Common myeloid progenitor, CD34-positive (primary cell): ENCODE results near the gene C1orf50.

Source experiments
- CTCF ChIA-PET: fragments of 350-600 bp; sonication (Branson Sonifier 250); formaldehyde crosslinking; loops from one replicate; lab custom pipeline; 2021; ENCODE audit warnings: antibody characterized with exemption; lab: Charles Lee
- POLR2A ChIA-PET: fragments of 350-600 bp; sonication (Branson Sonifier 250); formaldehyde crosslinking; loops from one replicate; lab custom pipeline; 2021; ENCODE audit warnings: antibody characterized with exemption; lab: Charles Lee
- DNase-seq, 3 donors: peaks; one replicate each; pipeline versions ENCODE4 v3.0.0 to v3.0.0-alpha.2; 2013
- H3K27ac ChIP-seq, 2 experiments: 1 replicate in 1 of 2; 2 replicates in 1 of 2; pipeline ENCODE4 v1.7.0; 2013; ENCODE audit warnings: inconsistent platforms in 2 of 2, low read length in 2 of 2, mild to moderate bottlenecking in 2 of 2, low read depth in 1 of 2, moderate library complexity in 1 of 2; ENCODE audit not compliant: severe bottlenecking in 2 of 2, insufficient read depth in 1 of 2, poor library complexity in 1 of 2
- H3K27me3 ChIP-seq, 5 experiments: replicated peaks in 2 of 5; 1 replicate in 3 of 5; 2 replicates in 2 of 5; pipeline versions ENCODE4 v1.6.1 to v1.7.0; 2013; ENCODE audit warnings: low read length in 4 of 5, mild to moderate bottlenecking in 2 of 5, moderate library complexity in 2 of 5, inconsistent platforms in 1 of 5; ENCODE audit not compliant: insufficient read depth in 5 of 5, control insufficient read depth in 4 of 5
- H3K36me3 ChIP-seq, 4 experiments: 1 replicate in 2 of 4; 2 replicates in 2 of 4; pipeline versions ENCODE4 v1.6.1 to v1.7.0; 2013; ENCODE audit warnings: low read length in 3 of 4, control low read depth in 1 of 4, mild to moderate bottlenecking in 1 of 4; ENCODE audit not compliant: control insufficient read depth in 4 of 4, insufficient read depth in 4 of 4
- H3K4me1 ChIP-seq, 4 experiments: 1 replicate in 3 of 4; 2 replicates in 1 of 4; pipeline versions ENCODE4 v1.6.1 to v1.7.1; 2013; ENCODE audit warnings: low read length in 3 of 4, mild to moderate bottlenecking in 3 of 4, control low read depth in 1 of 4, inconsistent platforms in 1 of 4, moderate library complexity in 1 of 4; ENCODE audit not compliant: control insufficient read depth in 4 of 4, insufficient read depth in 4 of 4; ENCODE audit errors: control extremely low read depth in 1 of 4
- H3K4me3 ChIP-seq, 7 experiments: 1 replicate in 4 of 7; 2 replicates in 3 of 7; pipeline versions ENCODE4 v1.5.1 to v1.7.0; 2013; ENCODE audit warnings: mild to moderate bottlenecking in 7 of 7, low read length in 6 of 7, moderate library complexity in 6 of 7, inconsistent platforms in 2 of 7, low read depth in 2 of 7, control low read depth in 1 of 7; ENCODE audit not compliant: insufficient read depth in 4 of 7, control insufficient read depth in 1 of 7; ENCODE audit errors: extremely low read depth in 1 of 7
- H3K9me3 ChIP-seq, 5 experiments: 1 replicate in 4 of 5; 2 replicates in 1 of 5; pipeline versions ENCODE4 v1.6.1 to v1.7.1; 2013; ENCODE audit warnings: low read length in 4 of 5, mild to moderate bottlenecking in 2 of 5, inconsistent platforms in 1 of 5, low read depth in 1 of 5, moderate library complexity in 1 of 5; ENCODE audit not compliant: control insufficient read depth in 4 of 5, insufficient read depth in 2 of 5; ENCODE audit errors: control extremely low read depth in 1 of 5
- WGBS: methylation state at CpG from one replicate; pipeline ENCODE4 v1.1.5; 2013; ENCODE audit not compliant: insufficient coverage; 5-methylcytosine and 5-hydroxymethylcytosine counted together

The C1orf50 gene

DNA sequence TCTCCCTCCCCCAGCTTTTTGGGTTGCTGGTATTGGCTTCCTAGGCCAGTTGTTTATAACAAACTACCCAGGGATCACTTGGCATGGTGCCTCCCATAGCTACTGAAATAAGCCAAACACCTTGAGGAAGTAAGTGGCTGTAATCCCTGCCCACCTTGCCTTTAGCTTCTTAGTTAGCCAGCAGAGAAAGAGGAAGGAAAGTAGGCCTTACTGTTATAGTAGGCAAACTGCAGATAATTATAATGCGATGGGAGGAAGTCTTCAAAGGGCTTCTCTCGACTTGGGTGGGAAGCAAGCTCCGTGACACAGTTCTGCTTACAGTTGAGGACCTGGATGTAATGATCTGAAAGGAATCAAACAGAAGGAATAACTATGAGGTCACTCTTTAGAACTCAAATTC, 8.4 kb upstream of the C1orf50 start:
- H3K4me1 ChIP-seq: peaks cover 0 to 24% (median 15%) of the 10 kb centered on the region in 4 experiments
- no peaks in the 10 kb centered on the region for H3K27me3 ChIP-seq
- no peaks in the 10 kb centered on the region for H3K9me3 ChIP-seq
- ChIA-PET CTCF (interaction anchor here (0.6 to 4.7 kb wide), 6 partner anchors 13 to 180 kb away, joined by 3 to 26 read pairs (median 5); partner anchors contain the start of gene CLDN19), POLR2A (no interaction called here)
- H3K4me3 ChIP-seq: no peak overlapping the region
- H3K36me3 ChIP-seq: peaks cover 12 to 61% (median 43%) of the 10 kb centered on the region in 4 experiments
- peak in 2 of 3 donors; percentile 55 to 61 for DNase-seq
- WGBS: 24% methylated on average over 3 of the region's 3 CpGs
- H3K27ac ChIP-seq: peak overlapping the region in 1 of 2 experiments; percentile 47

- ChIA-PET CTCF (interaction anchor here (0.6 to 4.7 kb wide), 6 partner anchors 14 to 180 kb away, joined by 3 to 26 read pairs (median 5); no protein-coding TSS in a partner anchor), POLR2A (no interaction called here)
- peak in 2 of 3 donors; percentile 23 to 35 for DNase-seq
- peak overlapping the region in 1 of 7 experiments; percentile 16 for H3K4me3 ChIP-seq
- H3K4me1 ChIP-seq: peaks cover 0 to 24% (median 15%) of the 10 kb centered on the region in 4 experiments
- H3K27ac ChIP-seq: peak overlapping the region in 1 of 2 experiments; percentile 47
- H3K36me3 ChIP-seq: peaks cover 12 to 57% (median 39%) of the 10 kb centered on the region in 4 experiments
- H3K27me3 ChIP-seq: no peaks in the 10 kb centered on the region
- no peaks in the 10 kb centered on the region for H3K9me3 ChIP-seq
- 56% methylated on average over 9 of the region's 9 CpGs for WGBS
These were observed 7.9 kb upstream of the C1orf50 start for GRCh38 chr1:42759114-42759513.

DNA sequence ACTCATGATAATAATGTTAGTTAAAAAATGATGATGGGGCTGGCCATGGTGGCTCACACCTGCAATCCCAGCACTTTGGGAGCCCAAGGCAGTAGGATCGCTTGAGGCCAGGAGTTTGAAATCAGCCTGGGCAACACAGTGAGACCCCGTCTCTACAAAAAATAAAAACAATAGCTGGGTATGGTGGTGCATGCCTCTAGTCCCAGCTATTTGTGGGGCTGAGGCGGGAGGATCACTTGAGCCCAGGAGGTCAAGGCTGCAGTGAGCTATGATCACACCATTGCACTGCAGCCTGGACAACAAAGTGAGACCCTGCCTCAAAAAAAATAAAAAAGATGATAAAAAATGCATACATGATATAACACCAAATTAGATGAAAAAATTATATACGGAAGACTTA, 5.5 kb upstream of the C1orf50 start:
- ChIA-PET CTCF (interaction anchor here (1.4 kb wide), 1 partner anchor 14 kb away, joined by 4 read pairs; no protein-coding TSS in a partner anchor), POLR2A (no interaction called here)

GRCh38 chr1:42762269-42762668, 4.8 kb upstream of the C1orf50 start:
- H3K9me3 ChIP-seq: no peaks in the 10 kb centered on the region
- WGBS: 43% methylated on average over 5 of the region's 5 CpGs
- ChIA-PET CTCF (interaction anchor here (1.4 kb wide), 1 partner anchor 15 kb away, joined by 4 read pairs; no protein-coding TSS in a partner anchor), POLR2A (no interaction called here)
- peaks cover 16 to 44% (median 33%) of the 10 kb centered on the region in 4 experiments for H3K4me1 ChIP-seq
- peaks cover 4 to 25% (median 15%) of the 10 kb centered on the region in 4 experiments for H3K36me3 ChIP-seq
- no peak overlapping the region for H3K27ac ChIP-seq
- H3K27me3 ChIP-seq: no peaks in the 10 kb centered on the region
- no peak overlapping the region for H3K4me3 ChIP-seq
- DNase-seq: no peak

More for the DNA sequence above, 5.5 kb upstream of the C1orf50 start:
- Histone ChIP-seq H3K9me3 (no peaks in the 10 kb centered on the region), H3K4me1 (peaks cover 16 to 44% (median 33%) of the 10 kb centered on the region in 4 experiments), H3K36me3 (peaks cover 6 to 32% (median 20%) of the 10 kb centered on the region in 4 experiments), H3K27me3 (no peaks in the 10 kb centered on the region), H3K4me3 (no peak overlapping the region), H3K27ac (no peak overlapping the region)
- no peak for DNase-seq
- 94% methylated on average over 3 of the region's 4 CpGs for WGBS

- H3K36me3 ChIP-seq: peaks cover 2 to 10% (median 6%) of the 10 kb centered on the region in 4 experiments
- ChIA-PET POLR2A (interaction anchor here (0.6 kb wide), 1 partner anchor 75 kb away, joined by 3 read pairs; no protein-coding TSS in a partner anchor), CTCF (interaction anchor here (0.9 to 4.2 kb wide), 6 partner anchors 11 to 444 kb away, joined by 3 to 28 read pairs (median 4); no protein-coding TSS in a partner anchor)
- DNase-seq: no peak
- H3K4me3 ChIP-seq: peak overlapping the region in 6 of 7 experiments; percentile 81 to 98 (median 94)
- H3K9me3 ChIP-seq: no peaks in the 10 kb centered on the region
- peak overlapping the region in 1 of 2 experiments; percentile 86 for H3K27ac ChIP-seq
- no peaks in the 10 kb centered on the region for H3K27me3 ChIP-seq
- WGBS: 70% methylated on average over 4 of the region's 7 CpGs
- peaks cover 26 to 38% (median 33%) of the 10 kb centered on the region in 4 experiments for H3K4me1 ChIP-seq
These were observed 1.8 kb upstream of the C1orf50 start for GRCh38 chr1:42765269-42765668.

DNA sequence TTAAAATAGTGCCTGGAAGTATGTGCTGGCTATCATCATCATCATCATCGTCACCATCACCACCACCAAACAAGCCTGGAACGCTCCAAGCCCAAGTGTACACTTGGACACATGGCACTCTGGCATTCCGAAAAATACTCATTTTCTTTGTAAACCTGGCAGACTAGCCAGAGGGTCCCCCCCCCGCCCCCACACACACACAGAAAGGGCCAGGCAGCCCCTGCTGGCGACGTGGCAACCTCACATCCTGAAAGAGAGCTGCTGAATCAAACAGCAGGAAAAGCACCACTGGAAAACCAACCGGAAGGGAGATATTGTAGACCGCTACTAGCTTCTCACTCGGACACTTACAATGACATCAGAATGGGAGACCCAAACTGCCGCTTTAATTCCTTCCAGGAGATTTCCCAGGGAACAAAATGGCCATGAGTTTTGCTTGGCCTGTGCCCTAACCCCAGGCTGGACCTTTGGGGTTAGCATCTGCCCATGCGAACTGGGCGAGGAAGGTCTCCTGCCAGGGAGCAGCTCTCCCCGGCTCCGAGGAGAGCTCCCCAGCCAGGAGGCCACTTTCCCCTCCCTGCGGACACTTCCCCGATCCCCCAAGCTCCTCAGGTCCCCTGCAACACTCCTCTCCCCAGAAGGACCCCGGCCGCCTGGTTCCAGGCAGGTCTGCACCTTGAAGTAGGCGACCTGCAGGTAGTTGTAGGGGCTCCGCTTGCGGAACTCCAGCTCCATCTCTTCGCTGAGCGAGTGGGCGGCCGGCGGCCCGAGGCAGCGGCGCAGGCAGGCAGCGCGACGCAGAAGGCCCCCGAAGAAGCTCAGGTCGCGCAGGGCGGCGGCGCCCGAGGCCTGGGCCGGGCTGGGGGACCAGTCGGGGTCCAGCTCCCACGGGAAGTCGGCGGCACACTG, 963 bp upstream of the C1orf50 start:
- CTCF ChIA-PET: interaction anchor here (0.5 to 4.2 kb wide), 14 partner anchors 8 to 445 kb away, joined by 3 to 28 read pairs (median 4); partner anchors contain the start of genes ERMAP, SVBP and ZNF691
- peaks cover 26 to 38% (median 33%) of the 10 kb centered on the region in 4 experiments for H3K4me1 ChIP-seq
- H3K36me3 ChIP-seq: peaks cover 2 to 10% (median 5%) of the 10 kb centered on the region in 4 experiments
- H3K9me3 ChIP-seq: no peaks in the 10 kb centered on the region
- DNase-seq: peak; percentile 63 to 72 (median 67)
- H3K27ac ChIP-seq: peak overlapping the region; percentile 46 to 86
- H3K4me3 ChIP-seq: peak overlapping the region; percentile 81 to 98 (median 96)
- H3K27me3 ChIP-seq: no peaks in the 10 kb centered on the region
- WGBS: 0% methylated on average over 27 of the region's 44 CpGs
- POLR2A ChIA-PET: interaction anchor here (0.6 to 1.2 kb wide), 4 partner anchors 50 to 84 kb away, joined by 3 to 8 read pairs (median 3); partner anchors contain the start of gene YBX1
